Medulla oblongata (tissue), 1 donor: ENCODE measurements around the gene CC2D2A.
"Not testable (repeated sequence)": the region's sequence is repeated elsewhere in the genome, so short reads cannot be mapped to it uniquely, and the experiment has no call there.

Experiments used
- DNase-seq: peaks from one replicate; pipeline ENCODE4 v3.0.0-alpha.2; 2015; ENCODE audit errors: extremely low spot score

Gene CC2D2A

DNA sequence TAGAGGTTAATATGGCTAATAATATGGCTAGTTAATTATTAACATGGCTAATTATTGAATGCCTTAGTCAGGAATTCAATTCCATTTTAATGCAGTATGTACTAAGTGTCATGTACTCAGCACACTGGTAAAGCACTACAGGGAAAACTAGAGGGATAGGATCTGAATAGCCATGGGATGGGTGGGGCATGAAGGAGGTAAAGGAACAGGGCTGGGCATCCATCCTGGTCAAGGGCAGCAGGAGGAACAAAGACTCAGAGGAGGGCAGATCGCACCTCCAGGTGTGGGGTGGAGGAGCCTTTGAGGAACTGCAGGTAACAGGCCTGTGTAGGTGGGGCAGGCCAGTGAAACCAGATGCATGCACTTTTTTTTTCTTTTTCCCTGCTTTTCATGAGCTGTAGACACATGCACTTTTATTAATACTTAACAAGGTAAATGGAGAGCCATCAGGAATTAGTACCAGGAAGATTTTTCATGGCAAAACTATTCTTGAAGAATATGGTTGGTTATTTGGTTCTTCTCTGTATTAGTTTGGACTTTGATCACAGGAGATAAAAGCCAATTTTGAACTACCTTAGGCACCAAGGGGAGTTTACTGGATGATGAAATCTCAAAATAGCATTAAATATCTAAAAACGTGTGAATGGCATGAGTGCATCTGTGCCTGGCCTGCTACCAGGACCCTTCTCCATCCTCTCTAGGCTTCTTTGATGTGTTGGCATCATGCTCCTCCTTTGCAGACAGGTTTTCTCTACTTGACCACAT is 88.3 kb downstream of the CC2D2A start:
- DNase-seq: no peak

DNA sequence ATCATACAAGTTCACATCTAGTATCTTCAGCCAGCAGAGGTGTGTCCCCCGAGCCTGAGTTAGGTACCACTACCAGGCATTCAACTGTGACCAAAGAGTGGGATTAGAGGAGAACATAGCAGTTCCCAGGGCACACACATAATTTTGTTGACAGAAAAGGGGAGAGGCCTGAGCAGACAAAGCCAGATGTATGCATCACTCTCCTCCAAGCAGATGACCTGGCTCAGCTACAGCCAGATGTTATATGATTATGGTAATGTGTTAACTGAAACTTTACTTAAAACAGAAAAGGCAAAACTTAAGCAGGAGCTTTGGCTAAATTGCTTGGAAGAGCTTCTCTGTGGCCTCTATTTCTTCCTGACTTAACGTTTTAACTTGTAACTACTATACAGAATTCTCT is 88.9 kb downstream of the CC2D2A start:
- DNase-seq: no peak

DNA sequence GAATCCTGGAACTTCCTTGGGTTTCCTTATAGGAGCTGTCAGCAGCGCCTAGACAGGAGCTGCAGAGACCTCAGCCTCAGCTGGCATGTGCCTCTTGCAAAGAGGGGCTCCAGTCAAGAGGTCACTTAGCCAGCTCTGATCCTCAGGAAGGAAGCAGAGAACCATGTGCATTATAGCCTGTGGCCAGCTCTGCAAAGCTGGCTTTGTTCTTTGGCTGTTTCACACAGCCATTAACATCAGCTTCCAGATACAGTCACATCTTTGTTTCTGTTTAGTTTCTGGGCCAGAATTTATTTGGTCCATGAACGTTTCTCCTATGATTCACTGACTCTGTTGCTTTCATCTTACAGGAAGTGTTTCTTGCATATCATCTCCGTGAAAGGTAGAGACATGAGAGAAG is 92.4 kb downstream of the CC2D2A start:
- peak; percentile 78 for DNase-seq

DNA sequence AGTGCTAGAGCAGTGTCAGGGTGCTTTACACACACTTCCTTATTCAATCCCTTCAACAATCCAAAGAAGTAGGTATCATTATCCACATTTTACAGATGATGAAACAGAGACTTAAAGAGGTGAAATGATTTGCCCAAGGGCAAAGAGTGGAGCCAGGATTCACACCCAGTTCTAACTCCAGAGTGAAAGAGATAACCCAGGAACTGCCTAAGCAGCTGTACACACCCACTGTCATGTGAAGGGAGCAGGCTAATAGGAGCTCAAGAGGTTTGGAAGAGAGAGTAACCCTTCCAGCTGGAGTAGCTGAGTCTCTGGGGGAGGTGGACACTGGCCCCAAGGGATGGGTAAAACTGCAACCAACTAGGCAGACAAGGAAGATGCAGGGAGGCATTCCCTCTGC is 92.9 kb downstream of the CC2D2A start:
- DNase-seq: no peak

DNA sequence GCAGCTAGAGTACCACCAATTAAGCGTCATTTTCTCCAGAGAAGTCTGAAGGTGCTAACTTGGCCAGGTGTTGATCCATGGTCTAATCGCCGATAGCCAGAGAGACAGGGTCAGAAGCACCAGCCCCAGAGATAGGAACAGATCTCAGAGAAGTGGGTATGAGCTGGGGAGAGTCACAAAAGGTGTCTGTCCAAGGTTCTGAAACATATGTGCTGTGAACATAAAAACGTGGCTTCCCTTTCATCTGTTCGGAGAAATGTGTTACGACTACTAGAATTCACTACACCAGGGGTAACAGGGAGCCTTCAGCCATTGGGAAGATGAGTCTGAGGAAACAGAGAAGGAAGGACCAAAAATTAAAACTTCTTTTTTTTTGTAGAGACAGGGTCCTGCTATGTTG is 94.2 kb downstream of the CC2D2A start:
- DNase-seq: no peak

DNA sequence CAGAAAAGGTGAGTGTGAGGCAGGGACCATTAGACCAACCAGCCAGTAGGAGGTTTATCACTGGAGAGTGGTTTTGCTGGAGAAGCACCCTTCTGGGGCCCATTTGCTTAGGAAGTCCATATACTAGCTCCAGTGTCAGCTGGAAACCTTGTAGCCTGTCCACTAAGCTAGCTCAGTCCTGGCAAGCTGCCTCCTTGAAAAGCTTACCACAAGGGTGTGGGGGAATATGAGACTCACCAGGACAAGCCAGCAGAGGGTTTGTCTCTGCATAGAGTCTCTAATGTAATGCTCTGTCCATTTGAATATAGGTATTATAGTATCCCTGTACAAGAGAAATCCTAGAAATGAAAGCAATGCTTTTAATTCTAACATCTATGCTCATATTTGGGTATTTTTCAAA is 99.1 kb downstream of the CC2D2A start:
- no peak for DNase-seq

DNA sequence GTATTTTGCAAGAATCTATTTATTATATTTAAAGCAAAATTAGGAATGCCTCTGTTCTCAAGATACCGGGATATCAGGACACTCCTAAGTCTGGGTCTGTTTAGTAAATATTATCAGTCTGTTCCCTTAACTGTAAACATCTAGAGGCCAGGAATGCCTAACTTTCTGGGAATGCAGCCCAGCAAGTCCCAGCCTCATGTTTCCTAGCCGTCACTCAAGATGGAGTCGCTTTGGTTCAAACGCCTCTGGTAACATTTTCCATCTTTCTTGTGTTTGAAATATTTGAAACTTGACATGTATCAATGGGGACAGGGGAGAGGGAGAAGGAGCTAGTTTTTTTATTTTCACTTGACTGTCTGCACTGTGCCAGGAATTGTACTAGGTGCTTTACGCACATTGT is 100.1 kb downstream of the CC2D2A start:
- no peak for DNase-seq

DNA sequence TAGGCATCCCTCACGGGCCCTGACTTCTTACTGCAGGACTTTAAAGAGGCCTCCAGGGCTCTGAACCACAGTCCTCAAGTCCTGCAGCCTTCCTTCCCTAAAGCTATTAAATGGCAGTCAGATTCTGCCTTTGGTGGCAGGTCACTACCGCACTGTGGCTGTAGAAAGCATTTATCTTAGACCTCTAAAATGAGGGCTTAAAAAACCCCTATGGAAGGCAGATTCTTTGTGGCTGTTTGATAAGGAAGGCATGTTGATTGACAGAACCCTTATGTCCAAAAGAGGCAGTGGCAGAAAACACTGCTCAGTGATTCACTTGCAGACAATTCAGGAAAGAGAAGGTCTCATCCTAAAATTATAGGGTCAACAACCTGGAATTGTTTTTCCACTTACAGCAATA is 106.3 kb downstream of the CC2D2A start:
- no peak for DNase-seq

DNA sequence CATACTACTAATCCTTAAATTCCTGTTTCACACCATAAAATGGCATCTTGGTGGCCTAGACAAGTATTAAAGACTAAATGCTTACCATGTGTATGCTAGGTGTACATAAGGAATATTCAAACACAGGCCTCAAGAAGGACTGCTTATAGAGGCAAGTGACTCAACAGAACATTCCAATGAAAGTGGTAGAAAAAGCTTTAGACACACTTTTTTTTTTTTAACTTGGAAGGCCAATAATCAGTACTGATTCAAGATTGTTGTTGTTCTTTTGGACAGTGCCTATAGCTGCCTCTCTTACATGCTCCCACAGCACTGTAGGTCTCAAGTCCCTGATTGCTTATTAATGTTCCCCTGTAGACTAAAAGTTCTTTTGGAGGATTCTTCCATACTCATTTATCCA is 107.8 kb downstream of the CC2D2A start:
- no peak for DNase-seq

DNA sequence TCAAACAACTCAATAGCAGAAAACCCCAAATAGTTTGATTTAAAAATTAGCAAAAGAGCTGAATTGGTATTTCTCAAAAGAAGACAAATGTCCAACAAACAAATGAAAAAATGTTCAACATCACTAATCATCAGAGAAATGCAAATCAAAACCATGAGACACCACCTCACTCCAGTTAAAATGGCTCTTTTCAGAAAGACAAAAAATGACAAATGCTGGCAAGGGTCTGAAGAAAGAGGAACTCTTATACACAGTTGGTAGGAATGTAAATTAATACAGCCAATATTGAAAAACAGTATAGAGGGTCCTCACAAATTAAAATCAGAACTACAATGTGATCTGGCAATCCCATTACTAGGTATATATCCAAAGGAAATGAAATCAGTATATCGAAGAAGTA is 115.1 kb downstream of the CC2D2A start:
- DNase-seq: no peak

DNA sequence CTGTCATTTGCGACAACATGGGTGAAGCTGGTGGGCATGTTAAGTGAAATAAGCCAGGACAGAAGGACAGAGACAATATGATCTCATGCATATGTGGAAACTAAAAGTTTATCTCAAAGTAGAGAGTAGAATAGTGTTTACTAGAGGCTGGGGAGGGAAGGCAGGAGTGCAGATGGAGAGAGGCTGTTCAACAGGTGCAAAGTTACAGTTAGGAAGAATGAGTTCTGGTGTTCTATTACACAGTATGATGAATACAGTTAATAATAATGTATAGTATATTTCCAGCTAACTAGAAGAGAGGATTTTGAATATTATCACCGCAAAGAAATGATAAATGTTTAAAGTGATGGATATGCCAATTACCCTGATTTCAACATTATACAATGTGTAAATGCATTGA is 115.6 kb downstream of the CC2D2A start:
- DNase-seq: no peak

DNA sequence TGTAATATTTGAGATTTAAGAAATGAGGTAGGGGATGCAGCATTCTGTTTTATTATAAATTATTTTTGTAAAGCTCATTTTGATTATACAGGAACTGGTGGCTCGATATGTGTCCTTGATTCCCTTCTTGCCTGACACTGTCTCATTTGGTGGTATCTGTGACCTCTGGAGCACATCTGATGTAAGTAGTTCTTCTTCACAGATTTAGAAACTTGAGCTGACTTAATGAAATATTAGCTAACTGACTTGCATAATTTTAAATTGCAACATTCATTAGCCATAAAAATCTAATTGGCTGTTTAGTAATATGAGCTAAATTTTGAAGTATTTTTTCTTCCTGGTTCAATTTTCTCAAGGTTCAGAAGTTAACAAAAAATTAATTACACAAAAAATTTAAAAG is 116.4 kb downstream of the CC2D2A start:
- DNase-seq: no peak

DNA sequence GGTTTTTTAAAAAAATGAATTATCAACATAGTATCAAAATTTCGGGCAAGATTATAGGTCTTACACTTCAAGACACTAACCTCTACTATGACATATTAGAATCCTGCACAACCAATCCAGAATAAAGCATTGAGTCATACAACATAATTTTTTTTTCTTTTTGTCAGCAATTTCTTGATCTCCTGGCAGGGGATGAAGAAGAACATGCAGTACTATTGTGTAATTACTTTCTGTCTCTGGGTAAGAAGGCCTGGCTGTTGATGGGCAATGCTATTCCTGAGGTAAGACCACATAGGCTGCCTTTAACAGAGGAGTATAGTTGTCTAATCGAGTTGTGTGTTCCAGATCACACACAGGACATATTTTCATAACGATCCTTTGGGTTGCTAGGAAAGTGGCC is 118.0 kb downstream of the CC2D2A start:
- DNase-seq: no peak

DNA sequence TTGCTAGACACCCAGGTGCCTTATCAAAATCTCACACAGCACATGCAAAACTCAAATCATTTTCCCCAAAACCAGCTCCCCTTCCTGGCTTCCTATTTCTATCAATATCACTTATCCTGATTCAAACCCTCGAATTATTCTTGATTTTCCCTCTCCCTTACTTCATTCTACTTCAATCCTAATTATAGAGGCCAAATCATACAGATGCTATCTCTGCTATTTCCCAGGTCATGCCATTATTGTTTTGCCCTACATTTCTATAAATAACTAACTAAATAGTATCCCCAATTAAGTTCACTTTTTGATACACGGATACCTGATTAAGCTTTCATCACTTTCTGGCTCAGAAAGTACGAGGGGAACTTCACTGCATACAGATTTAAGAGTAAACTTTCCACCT is 123.1 kb downstream of the CC2D2A start:
- DNase-seq: no peak

DNA sequence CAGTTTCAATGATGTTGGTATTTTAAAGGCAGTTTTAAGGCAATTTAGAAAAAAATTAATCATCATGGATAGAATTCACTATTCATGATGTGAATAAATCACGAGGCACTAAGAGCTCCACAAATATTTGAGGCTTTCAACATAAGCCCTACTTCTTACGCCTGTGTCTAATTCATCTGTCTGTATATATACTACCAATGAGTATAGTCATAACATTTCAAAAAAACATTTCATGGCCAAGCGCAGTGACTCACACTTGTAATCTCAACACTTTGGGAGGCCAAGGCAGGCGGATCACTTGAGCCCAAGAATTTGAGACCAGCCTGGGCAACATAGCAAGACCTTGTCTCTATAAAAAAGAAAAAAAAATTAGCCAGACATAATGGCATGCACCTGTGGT is 129.0 kb downstream of the CC2D2A start:
- no peak for DNase-seq

DNA sequence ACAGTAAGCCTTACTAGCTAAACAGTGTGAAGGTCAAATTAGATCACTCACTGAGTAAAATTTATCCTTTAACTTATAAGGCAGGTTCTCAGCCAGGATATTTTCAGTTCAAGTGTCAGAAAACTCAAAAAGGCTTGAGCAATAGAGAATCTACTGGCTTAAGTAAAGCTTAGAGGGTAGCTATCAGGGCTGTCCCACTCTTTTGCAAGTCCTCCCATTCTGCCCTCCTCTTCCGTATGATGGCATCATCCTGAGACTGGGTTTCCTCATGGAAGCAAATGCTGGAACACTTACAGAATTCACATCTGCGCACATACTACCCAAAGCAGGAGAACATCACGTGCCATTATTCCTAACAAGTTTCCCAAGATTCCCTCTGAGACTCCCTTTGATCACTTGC is 130.5 kb downstream of the CC2D2A start:
- no peak for DNase-seq

DNA sequence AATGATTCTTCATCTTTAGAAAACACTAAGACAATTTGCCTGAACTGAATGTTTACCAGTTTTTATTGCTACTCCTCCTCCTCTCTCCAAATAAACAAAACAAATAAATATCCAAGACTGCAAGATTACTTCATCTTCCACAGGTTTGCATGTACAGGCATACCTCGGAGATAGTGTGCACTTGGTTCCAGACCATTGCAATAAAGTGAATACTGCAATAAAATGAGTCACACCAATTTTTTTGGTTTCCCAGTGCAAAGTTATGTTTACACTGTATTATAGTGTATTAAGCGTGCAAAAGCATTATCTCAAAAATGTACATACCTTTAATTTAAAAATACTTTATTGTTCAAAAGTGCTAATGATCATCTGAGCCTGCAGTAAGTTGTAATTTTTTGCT is 132.2 kb downstream of the CC2D2A start:
- DNase-seq: no peak

DNA sequence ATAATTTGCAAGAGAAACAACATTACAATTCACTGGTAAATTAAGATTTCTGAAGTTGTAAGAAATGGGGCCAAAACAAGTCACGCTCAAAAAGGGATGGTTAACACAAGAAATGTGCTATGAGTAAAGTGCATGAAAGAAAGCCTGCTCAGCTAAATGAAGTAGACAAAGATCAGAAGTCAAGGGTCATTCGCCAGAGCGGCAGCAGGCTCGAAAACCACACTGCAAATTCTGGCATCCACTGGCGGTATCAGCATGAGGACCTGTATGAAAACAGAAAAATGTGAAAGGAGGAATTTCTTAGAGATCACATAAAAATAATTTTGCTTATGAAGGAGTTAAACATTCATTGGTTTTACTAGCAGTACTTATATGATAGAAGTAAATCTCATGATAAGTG is 135.9 kb downstream of the CC2D2A start:
- DNase-seq: no peak

DNA sequence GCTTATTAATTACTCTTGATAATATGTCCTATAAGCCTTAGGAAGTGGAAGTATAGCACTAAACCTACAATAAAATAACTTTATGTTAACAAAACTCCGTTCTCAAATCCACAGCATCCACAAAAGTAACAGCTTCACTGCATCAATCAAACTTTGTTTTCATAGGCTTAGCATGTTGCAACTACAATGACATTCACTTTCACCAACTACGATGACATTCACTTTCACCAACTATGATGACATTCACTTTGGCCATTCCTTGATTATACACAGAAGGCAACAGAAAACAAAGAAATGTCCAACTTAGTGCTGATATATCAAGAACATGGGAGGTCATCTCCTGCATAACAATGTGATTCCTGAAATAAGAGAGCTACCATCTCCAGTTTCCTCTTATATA is 141.2 kb downstream of the CC2D2A start:
- DNase-seq: no peak

DNA sequence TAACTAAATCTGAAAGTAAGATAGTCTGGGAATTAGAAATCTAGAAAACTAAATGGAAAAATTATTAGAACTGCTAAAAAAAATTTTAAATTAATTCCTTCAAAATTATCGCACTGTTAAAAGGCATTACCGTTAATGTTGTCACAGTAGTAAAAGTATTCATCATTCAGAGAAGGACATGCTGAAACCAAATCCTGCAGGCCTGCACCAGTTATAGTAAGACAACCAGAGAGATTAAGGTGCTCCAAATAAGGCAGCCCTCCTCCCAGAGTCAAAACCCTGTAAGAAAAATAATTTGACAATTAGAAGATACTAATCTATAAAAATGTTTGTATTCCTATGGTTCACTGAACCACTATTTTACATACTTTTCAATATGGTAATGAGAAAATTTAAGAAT is 142.5 kb downstream of the CC2D2A start:
- no peak for DNase-seq

DNA sequence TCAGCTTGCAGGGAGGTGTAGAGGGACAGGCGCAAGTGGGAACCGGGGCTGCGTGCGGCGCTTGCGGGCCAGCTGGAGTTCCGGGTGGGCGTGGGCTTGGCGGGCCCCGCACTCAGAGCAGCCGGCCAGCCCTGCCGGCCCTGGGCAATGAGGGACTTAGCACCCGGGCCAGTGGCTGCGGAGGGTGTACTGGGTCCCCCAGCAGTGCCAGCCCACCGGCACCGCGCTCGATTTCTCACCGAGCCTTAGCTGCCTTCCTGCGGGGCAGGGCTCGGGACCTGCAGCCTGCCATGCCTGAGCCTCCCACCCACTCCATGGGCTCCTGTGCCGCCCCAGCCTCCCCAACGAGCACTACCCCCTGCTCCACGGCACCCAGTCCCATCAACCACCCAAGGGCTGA is 145.2 kb downstream of the CC2D2A start:
- not testable (repeated sequence) for DNase-seq

DNA sequence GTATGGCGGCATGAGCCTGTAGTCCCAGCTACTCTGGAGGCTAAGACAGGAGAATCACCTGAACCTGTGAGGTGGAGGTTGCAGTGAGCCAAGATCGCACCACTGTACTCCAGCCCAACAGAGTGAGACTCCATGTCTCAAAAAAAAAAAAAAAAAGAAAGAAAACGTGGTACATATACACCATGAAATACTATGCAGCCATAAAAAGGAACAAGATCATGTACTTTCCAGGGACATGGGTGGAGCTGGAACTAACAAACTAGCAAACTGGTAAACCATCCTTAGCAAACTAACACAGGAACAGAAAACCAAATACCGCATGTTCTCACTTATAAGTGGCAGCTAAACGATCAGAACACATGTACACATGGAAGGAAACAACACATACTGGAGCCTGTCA is 147.7 kb downstream of the CC2D2A start:
- DNase-seq: not testable (repeated sequence)

DNA sequence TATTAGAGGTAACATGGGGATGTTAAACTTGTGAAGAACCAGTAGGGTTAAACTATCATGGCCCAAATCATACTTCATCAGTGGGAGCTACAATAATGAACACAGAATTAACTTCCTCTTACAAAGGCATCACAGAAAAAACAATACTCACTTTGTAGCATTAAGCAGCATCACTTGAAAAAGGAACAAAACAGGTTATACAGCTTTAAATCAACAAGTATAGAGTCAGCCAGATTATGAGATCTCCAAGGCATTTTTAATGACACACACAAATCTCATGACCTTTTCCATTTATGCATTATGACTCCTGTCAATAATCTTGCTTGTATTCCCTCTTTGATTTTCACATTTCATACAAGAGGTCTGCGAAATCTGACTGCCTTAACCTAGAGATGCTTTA is 167.1 kb downstream of the CC2D2A start:
- no peak for DNase-seq

DNA sequence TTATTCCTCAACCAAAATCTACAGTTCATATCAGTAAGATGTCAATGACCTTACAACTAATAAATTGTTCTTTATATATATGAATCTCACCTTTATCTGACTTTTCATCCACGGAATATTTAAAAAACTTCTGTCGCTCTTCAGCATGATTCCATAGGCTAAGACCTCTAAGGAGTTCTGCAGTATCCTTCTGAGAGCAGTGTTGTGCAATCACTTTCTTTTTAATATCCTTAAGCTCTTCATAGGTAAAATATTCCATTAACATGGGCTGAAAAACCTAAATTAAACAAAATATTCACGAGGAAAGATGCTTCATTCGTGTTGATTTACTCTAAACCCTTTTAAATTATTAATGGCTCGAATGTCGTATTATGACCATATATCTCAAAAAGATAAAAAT is 168.7 kb downstream of the CC2D2A start:
- no peak for DNase-seq
